ENCODE results near the gene FBXO2. TPM values are rescaled to one million over a fixed set of nuclear protein-coding genes. Genes with fewer than 3 reads are reported as not detected.

Gene FBXO2
- total RNA-seq, 1 donor from 2014 or later = 5.9 TPM

DNA sequence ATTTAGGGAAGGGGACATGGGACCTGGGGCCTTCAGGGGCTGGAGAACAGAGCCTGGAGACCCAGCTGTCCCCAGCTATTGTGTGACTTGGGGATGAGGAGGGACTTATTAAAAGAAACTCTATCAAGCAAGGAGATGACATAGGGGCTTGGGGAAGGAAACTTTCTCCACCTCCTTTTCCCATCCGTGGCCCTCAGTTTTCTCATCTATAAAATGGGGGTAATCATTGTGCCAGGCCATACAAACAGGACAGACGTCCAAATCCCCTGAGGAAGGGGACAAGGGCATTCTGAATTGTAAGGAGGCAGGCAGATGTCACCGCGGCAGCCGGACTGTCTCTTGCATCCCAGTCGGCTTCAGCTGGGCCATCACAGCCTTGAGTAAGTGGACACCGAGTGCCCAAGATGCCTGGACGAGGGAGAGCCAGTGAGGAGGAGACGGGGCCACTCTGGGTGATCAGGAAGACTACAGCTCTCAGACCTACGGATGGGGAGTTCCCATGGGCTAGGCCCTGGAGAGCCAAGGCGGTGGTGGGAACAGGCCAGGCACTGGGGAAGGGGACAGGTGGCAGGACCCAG, 1.9 kb downstream of the FBXO2 start:
- ATAC-seq = no peak

DNA sequence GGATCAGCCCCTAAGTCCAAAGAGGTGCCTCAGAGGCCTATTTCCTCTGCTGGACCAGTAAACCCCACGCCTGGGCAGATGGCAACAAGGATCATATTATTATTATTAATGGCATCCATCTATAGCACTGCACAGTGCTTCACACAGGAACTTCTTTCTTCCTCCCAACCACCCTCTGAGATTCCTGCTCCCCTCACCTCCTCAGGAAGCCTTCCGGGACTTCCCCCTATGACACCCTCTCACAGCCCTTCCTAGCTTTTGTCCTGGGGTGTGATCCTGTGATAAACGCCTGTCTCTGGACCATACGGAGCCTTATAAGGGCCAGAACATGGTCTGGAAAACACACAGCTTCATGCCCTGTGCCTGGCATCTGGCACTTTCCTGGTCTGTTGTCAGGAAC, 3.2 kb downstream of the FBXO2 start:
- no peak for ATAC-seq

- no peak for ATAC-seq
These were observed 3.8 kb downstream of the FBXO2 start for GRCh38 chr1:11650331-11650991.

DNA sequence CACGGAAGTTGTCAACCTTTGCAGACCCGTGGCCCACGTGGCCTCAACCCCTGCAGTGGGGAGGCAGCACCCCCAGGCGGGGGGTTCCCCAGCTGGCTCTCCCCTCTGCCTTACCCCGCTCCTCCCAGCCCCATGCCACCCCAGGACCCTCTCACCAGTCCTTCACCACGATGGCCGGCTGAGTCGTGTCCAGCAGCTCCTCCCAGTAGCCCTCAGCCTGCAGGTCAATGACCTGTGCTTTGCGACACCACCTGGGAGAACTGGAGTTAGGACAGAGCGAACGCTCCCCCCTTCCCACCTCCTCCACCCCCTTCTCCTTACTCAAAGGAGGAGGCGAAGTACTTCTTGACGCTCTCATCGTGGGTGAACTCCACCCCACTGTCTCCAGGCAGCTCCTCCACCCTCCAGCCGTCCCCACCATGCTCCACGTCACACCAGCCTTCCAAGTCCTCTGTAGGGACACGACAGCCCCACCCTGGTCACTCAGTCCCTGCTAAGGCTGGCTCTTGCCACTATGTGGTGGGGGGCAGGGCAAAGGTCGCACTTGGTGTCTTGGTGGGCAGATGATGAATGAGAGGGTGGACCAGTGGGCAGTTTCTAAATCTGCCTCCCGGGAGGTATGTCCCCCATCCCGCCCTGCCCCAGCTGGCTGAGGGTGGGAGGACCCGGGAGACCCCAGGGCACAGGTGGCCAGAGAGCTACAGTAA, 4.5 kb downstream of the FBXO2 start:
- no peak for ATAC-seq

DNA sequence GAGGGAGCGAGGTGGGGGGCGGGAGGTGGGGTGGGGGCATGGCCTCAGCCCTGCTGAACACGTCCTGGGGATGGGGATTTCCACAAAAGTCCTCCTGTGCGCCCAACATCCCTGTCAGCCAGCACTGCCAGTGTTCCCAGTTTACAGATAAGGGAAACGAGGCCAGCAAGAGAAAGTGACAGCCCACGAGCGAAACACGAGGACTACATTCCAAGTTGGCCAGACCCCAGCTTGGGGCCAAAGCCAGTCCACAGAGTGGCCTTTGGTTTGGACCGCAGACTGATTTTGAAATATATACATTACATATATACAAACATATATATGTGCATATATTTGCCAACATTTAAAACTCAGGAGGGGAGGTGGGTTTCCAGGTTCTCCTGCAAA, 5.0 kb downstream of the FBXO2 start:
- ATAC-seq = no peak

DNA sequence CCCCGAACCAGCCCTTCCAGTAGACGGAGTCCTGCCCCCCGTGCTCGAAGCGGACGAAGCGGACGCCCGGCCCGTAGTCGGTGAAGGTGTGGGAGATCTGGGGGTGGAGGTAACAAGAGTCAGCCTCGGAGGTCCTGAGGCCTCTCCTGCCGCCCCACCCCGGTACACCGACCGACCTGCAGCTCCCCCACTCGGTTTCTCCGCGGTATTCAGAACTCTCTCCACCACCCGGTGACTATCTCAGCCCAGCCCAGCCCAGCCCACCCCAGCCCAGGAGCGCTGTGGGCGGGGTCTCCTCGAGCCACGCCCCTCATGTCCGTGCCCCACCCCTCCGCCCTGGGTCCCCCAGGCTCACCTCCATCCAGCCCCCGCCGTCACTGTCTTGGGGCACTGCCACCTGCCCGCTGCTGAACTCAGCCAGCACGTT, 5.5 kb downstream of the FBXO2 start:
- peak; percentile 25 for ATAC-seq

DNA sequence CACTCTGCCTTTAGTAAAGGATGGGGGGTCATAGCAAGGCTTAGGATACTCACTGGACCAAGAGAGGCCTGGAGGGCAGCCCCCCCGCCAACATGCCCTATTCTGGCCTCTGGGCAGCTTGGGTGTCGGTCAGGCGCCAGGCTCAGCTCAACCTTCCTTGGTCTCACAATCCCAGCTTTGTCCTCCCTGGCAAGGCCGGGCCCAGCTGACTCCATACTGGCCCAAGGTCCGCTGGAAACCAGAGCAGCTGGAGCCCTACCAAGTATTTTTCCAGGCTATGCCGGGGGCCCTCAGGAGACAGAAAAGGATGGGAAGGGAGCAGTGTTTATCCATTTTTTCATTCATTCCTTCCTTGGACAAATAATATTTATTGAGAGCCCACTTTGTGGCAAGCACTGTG, 6.2 kb downstream of the FBXO2 start:
- ATAC-seq = no peak

DNA sequence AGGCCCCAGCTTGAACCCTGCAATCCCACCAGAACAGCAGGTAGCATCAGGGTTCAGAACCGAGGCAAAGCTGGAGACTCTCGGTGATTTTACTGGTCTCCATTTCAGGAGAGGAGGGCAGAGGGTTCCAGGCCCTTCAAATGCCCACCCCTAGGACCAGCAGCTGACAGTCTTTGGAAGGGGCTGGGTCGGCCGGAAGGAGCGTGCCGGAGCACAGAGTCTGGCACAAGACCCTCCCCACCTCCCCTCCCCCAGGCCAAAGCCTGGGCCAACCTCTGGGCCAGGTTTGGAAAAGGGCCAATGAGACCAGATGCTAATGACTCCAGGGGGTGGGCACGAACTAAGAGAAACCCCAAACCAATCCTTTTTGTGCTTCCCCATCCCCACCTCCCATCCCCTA, 6.9 kb downstream of the FBXO2 start:
- no peak for ATAC-seq

DNA sequence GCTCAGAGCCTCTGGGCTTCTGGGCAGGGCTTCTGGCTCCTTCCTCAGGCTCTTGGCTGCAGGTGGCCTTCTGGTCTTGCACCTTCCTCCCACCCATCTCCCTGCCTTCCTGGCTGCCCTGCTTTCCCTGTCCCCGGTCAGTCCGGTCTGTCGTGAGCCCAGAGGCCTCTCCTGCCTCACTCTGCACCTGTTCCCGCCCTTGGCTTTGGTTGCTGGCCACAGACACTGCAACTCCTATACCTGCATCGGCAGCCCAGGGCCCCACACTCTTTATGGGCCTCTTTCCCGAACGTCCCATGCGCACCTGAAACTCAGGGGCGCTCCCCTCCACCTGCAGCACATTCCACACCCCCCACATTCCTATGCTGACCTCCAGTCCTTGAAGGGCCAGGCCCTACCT, 7.9 kb downstream of the FBXO2 start:
- ATAC-seq = no peak

DNA sequence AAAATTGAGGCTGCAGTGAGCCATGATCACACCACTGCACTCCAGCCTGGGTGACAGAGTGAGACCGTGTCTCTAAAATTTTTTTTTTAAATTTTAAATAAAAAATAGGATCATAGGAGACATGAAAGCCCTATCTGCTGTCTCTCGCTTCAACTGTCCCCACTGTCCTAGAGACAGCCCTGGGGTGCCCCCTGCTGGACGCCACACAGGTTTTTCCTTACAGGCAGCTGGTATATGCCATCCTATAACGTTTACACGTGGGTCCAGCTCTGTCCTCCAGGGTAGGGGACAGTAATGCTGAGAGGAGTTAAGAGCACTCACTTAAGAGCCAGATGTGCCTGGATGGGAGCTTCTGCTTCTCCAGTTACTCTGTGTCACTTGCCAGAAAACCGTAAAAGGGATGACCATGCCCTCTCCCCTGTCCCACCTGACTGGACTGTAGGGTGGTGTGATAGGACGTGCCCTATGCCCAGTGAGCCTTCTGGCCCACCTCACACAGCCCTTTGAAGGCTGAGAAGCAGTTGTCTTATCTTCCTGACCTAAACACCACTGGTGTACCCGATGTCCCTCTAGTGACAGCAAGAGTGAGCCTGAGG, 8.5 kb downstream of the FBXO2 start:
- peak; percentile 64 for ATAC-seq

GRCh38 chr1:11645270-11645669, 9.0 kb downstream of the FBXO2 start:
- ATAC-seq = no peak

GRCh38 chr1:11643782-11644181, 10.4 kb downstream of the FBXO2 start:
- no peak for ATAC-seq

DNA sequence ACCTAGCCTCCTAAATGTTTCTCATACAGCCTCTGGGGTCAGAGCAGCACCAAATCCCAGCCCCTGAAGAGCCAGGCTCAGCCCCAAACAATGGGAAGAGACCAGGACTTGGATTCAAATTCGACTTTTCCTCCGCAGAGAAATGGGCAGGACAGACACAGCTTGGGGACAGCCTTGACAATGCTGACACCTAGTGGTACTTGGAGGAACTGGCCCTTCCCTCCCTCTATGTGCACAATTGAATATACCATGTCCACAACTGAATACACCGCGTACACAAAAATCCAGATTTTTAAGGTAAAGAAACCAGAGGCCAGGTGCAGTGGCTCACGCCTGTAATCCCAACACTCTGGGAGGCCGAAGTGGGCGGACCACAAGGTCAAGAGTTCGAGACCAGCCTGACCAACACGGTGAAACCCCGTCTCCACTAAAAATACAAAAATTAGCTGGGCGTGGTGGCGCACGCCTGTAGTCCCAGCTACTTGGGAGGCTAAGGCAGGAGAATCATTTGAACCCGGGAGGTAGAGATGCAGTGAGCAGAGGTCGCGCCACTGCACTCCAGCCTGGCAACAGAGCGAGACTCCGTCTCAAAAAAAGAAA, 11.7 kb downstream of the FBXO2 start:
- ATAC-seq = peak; percentile 79

DNA sequence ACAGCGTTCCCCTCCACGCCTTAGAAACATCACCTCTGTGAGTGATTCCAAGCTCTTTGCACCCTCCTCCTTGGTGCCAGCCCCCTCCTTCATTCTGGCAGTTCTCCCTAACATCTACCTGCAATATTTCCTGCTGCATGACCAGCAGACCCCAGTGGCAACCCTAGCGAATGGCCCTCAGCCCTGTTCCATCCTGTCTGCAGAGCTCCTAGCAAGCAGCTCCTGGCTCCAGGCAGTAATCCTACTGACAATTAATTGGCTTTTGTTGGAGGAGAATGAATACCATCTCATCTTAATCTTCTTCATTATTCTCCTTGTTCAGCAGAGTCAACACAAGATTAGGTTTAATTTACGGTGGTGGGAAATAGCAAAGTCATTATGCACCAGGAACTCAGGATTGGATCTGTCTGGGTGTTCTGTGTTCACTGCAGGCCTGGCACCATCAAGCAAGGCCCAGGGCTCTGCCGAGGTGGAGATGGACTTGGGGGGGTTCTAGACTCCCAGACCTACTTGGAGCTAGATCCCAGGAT, 12.4 kb downstream of the FBXO2 start:
- ATAC-seq = peak; percentile 4

GRCh38 chr1:11640944-11641343, 13.3 kb downstream of the FBXO2 start:
- no peak for ATAC-seq

DNA sequence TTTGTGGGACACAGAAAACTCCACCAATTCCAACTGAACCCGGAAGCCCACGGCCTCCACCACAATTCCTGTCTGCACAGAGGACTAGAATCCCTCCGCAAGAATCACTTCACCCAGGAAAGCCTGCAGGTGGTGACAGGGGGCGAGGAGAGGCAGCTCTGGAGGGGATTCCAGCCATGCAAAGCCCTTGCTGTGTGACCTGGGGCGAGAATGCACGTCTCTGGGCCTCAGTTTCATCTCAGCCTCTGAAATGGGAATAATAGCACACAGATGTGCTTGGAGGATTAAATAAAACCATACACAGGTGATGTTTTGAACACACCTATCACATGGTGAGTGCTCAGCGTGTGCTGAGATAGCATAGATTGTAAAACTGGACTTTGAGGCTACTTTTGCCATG, 14.1 kb downstream of the FBXO2 start:
- ATAC-seq = no peak

GRCh38 chr1:11639372-11639771, 14.9 kb downstream of the FBXO2 start:
- ATAC-seq = no peak

DNA sequence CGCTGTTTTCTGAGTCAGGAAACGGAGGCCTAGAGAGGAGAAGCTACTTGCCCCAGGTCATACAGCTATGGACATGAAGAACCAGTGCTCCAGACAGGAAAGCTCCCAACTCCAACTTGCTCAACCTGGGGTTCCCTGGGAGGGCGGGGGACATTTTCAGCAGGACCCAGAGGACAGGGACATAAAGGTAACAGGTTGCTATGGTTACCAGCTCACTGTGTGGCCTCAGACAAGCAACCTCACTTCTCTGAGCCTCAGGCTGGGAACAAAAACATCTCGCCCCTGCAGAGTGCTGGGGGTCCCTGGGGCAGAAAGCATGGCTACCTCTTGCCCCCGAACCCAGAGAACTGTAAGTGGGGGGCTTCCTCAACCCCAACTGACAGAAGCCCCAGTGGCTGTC, 16.1 kb downstream of the FBXO2 start:
- no peak for ATAC-seq

DNA sequence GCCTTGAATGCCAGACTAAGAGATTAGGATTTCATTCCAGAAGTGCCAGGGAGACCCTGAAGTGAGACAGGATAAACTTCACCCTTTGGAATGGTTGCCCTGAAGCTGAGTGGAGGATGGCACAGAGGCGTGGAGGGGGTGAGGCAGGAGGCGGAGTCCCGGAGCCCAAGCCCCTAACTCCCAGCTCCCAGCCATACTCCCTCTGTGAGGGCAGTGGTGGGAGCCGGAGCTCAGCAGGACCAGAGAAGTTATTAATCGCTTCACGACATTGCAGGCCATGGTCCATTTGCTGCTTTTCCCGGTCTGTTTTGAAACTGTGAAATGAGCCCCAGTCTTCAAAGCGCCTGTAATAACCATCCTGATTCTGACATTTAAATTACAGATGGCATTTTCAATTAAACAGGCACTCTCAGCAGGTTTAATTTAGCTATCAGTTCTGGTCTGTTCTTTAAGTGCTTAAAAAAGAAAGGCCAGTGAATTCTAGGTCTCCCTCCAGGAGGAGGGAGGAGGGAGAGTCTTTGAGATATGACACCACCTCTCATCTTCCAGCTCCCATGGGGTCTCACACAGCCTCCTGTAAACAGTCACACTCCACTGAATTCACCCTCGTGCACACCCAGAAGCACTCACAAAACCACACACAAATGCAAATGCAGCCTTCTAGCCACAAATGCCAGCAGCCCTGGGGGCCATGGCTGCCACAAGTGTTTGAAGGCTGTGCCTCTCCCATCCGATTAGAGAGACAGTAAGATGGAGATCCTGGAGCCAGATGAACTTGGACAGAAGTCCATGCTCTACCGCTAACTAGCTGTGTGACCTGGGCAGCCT, 19.6 kb downstream of the FBXO2 start:
- ATAC-seq = no peak

DNA sequence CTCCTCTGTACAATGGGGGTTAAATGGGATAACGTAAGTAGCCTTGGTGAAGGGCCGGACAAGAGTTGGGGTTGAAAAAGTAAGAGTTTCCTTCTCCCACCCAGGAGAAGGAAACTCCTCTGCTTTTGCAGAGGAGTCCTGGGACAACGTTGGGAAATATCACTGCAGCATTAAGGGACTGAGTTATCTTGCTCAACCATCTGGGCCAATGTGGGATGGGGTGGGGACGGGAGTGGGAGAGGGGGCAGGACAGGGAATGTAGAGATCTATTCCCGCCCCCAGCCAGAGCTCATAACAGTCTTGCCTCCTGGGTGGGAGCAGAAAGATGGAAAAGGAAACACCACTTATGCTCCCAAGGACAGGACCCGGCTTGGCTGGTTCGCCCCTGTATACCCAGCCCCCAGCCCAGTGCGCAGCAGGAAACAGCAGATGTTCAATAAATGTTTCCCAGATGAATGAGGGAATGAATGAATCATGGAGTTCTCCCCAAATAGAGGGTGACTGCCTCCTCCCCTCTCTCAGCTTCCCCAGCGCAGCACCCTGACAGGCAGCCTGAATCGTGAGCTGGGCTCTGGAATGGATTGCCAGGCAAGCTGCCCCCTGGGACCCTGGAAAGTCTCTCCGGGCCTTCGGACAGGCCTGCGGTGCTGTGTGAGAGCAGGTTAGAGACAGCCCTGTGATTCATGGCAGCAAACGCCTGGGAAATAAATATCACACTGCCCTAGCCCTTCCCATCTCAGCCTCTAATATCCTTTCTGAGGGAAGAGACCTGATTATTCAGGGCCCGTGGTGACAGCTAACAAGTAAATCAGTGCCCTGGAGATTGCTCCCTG, 24.8 kb downstream of the FBXO2 start:
- ATAC-seq = no peak

DNA sequence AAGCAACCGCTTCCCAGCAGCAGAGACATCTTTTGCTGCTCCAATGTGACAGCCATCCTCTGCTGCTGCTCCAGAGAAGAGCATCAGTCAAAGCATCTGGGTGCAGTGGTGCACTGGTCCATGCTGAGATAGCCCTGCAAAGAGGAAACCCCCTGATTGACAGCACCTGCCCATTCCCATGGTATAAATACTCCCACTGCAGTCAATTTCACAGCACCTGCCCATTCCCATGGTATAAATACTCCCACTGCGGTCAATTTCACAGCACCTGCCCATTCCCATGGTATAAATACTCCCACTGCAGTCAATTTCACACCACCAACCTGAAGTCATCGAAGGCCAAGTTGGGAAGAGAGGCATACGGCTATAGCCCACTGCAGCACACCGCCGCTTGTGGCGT, 25.5 kb downstream of the FBXO2 start:
- ATAC-seq = no peak

Measured in esophagus mucosa (tissue), 1 donor.